GM19468 (cell line): ENCODE data around the gene SYNDIG1L.

Experiments used
- ATAC-seq: cut with Tn5 transposase; IDR thresholded peaks from one replicate; pipeline ENCODE4 v1.9.1; 2021; ENCODE audit warnings: mild to moderate bottlenecking, moderate library complexity, moderate number of reproducible peaks; ENCODE audit not compliant: unreplicated experiment; ENCODE audit errors: extremely low read depth

Gene SYNDIG1L

DNA sequence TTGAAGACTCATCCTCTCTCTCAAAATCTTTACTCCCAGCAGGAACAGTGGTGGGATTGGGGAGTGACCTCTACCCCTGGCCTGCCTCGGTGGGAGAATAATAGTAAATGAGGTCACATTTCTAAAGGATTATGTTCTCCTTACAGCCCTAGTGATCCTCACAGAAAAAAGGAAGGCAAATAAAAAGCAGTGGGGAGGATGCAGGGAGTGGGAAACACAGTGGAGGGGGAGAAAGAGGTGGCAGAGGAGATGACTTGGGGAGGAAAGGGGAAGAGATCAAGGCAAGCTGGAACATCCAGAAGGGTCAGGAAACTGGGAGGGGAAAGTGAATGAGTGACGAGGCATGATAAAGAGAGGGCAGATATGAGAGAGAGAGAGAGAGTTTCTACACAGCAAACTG, 8.3 kb upstream of the SYNDIG1L start:
- no peak for ATAC-seq

- ATAC-seq, result no peak
Observed at GRCh38 chr14:74429991-74430390, 4.0 kb upstream of the SYNDIG1L start.

DNA sequence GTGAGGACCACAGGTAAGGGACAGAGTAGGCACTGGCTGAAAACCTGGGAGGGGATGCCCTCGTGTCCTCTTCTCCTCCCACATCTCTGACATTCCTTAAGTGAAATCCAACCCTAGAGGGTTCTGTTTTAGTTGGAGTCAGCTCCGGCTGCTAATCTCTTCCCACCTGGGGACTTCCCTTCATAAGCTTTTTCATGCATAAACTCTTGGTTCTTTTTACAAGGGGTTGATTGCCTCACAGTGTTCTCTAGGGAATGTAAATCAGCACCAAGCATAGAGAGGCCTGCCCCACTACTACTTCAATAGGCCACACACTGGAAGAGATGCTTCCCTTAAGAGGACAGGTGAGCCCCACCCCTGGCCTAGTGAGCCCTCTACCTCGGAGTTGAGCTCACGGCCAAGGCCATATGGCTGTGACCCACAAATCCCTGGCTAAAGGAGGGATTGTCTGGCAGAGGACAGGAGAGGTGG, 3.2 kb upstream of the SYNDIG1L start:
- no peak for ATAC-seq

- ATAC-seq, result no peak
Observed at GRCh38 chr14:74427651-74428050, 1.6 kb upstream of the SYNDIG1L start.

GRCh38 chr14:74425525-74426201, 347 bp downstream of the SYNDIG1L start:
- no peak for ATAC-seq

GRCh38 chr14:74424606-74425005, 1.4 kb downstream of the SYNDIG1L start:
- no peak for ATAC-seq

GRCh38 chr14:74423246-74423645, 2.8 kb downstream of the SYNDIG1L start:
- no peak for ATAC-seq

GRCh38 chr14:74421981-74422380, 4.0 kb downstream of the SYNDIG1L start:
- ATAC-seq, result no peak

GRCh38 chr14:74419086-74419485, 6.9 kb downstream of the SYNDIG1L start:
- ATAC-seq, result no peak

DNA sequence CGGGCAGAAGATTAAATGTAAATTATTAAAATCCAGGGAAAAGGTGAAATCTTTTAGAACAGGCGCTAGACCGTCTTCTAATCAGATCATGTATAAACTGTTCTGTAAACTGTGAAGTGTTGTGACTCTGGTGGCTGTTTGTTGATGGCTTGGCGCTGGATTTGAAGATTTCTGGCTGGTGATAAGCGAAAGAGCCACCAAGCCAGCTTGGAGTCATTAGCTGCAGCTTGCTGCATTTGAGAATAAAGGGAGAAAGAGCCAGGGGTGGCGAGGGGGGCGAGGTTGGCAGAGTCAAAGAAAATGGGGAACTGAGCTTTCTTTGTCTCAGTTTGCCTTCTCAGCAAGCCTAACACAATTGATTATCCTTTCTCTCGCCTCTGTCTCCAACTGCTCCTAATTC, 8.0 kb downstream of the SYNDIG1L start:
- no peak for ATAC-seq

DNA sequence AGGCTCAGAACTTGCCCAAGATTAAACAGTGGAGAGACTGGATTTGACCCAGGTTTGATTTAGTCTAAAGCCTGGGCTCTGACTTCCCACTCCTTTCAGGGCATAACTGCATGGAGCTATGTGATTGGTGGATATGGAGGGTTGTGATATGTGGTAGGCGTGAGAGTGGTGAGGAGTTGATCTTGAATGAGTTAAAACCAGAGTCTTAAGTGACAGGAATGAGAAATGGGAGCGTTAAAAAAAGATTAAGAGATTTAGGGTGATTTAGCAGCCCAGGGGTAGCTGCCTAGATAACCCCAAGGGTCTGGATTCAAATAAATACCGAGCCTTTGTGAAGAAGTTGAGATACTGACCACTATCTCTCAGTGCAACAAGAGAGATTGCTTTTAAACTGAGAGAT, 8.4 kb downstream of the SYNDIG1L start:
- no peak for ATAC-seq

GRCh38 chr14:74417201-74417600, 8.8 kb downstream of the SYNDIG1L start:
- ATAC-seq, result no peak

GRCh38 chr14:74415115-74415437, 10.9 kb downstream of the SYNDIG1L start:
- ATAC-seq, result no peak

- no peak for ATAC-seq
Observed at GRCh38 chr14:74414403-74415114, 11.5 kb downstream of the SYNDIG1L start.

- ATAC-seq, result no peak
Observed at GRCh38 chr14:74413627-74414026, 12.4 kb downstream of the SYNDIG1L start.

GRCh38 chr14:74412753-74413152, 13.3 kb downstream of the SYNDIG1L start:
- ATAC-seq, result no peak

DNA sequence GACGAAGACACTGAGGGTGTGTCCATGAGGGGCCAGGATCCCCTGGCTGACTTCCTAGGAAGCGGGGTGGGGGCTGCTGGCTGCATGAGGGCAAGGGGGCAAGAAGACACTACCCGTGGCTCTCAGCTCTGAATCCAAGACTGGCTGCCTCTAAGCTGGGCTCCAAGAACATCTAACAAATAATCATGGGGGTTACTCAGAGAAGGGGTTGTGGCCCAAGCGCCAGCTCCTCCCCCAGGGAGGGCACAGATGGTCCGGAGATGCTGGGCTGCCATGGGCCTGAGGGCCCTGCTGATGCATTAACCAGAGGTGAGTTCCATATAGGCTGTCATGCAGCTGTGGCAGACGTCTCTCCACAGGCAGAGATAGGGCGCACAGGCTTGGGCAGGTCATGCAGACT, 14.3 kb downstream of the SYNDIG1L start:
- no peak for ATAC-seq

- no peak for ATAC-seq
Observed at GRCh38 chr14:74409441-74409840, 16.6 kb downstream of the SYNDIG1L start.

DNA sequence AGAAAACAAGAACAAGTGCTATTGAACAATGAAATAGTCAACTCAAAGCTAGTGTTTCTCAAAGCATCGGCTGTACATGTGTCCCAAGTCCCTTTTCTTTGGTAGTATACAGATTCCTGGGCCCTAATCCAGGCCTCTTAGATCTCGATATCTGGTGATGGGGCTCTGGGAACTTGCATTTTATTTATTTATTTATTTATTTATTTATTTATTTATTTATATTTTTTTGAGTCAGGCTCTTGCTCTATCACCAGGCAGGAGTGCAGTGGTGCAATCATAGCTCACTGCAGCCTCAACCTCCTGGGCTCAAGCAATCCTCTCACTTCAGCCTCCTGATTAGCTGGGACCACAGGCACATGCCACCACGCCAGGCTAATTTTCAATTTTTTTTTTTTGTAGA, 17.1 kb downstream of the SYNDIG1L start:
- ATAC-seq, result no peak

GRCh38 chr14:74407801-74408154, 18.2 kb downstream of the SYNDIG1L start:
- ATAC-seq, result no peak

DNA sequence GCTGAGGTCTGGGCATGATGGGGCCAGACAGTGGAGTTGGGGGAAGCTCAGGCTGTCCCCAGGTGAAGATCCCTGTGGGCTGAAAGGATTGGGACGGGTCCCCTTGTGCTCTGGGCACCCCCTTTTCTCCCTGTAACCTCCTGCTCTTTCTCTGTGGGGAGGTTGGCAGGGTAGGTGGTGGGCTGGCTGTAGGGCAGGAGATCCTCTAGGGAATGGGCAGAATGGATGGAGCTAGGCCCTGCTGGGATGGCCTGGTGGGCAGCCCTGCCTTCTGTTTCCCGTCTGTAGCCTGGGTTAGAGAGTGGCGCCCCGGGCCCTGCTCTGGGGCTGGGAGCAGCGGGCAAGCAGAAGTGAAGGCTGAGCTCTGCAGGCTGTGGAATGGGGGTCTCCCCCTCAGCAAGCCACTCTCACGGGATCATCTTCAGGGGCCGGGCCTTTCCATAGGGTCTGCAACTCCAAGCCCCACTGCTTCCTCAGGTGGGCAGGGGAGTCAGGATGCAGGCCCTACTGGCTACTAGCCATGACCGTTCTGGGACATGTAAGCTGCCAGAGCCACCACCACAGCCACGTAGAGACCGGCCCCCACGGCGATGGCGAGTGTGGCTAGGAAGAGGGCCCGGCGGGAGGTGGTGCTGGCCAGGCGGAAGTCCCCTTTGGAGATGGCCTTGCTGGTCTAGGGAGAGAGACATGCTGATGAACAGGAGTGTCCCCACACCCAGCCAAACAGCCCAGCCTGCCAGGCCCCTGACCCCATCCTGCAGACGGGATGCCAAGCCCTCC, 18.8 kb downstream of the SYNDIG1L start:
- no peak for ATAC-seq
